Iris pigment epithelial cell (primary cell): ENCODE data around the gene MLC1.
A peak's percentile ranks its signal among the peaks of the same experiment; 100 is the strongest.
"Not testable (repeated sequence)": the region's sequence is repeated elsewhere in the genome, so short reads cannot be mapped to it uniquely, and the experiment has no call there.

ENCODE experiments used
- DNase-seq: peaks from one replicate; pipeline ENCODE4 v3.0.0-alpha.2; 2011; ENCODE audit warnings: low read depth

Gene MLC1

GRCh38 chr22:50102946-50103345, 17.7 kb upstream of the MLC1 start:
- no peak for DNase-seq

- no peak for DNase-seq
Measured at GRCh38 chr22:50101870-50102565, 16.8 kb upstream of the MLC1 start.

GRCh38 chr22:50098052-50098451, 12.8 kb upstream of the MLC1 start:
- DNase-seq: no peak

- DNase-seq: no peak
Measured at GRCh38 chr22:50092342-50092741, 7.1 kb upstream of the MLC1 start.

GRCh38 chr22:50091092-50091768, 6.0 kb upstream of the MLC1 start:
- no peak for DNase-seq

GRCh38 chr22:50090412-50090714, 5.1 kb upstream of the MLC1 start:
- no peak for DNase-seq

GRCh38 chr22:50089682-50090411, 4.6 kb upstream of the MLC1 start, which contains the start of gene MOV10L1:
Gene MOV10L1 (plus strand): TSS chr22:50090006. CDS start chr22:50090089, 83 bp downstream.
- peak; percentile 24 for DNase-seq

- no peak for DNase-seq
Measured at GRCh38 chr22:50089231-50089630, 4.0 kb upstream of the MLC1 start.

- DNase-seq: no peak
Measured at GRCh38 chr22:50088096-50088495, 2.9 kb upstream of the MLC1 start.

GRCh38 chr22:50087646-50088045, 2.4 kb upstream of the MLC1 start:
- DNase-seq: no peak

- not testable (repeated sequence) for DNase-seq
Measured at GRCh38 chr22:50086975-50087374, 1.7 kb upstream of the MLC1 start.

GRCh38 chr22:50086526-50086925, 1.3 kb upstream of the MLC1 start:
- DNase-seq: peak; percentile 62

- no peak for DNase-seq
Measured at GRCh38 chr22:50084614-50085021, 608 bp downstream of the MLC1 start.

GRCh38 chr22:50084080-50084477, 1.1 kb downstream of the MLC1 start:
- no peak for DNase-seq

- no peak for DNase-seq
Measured at GRCh38 chr22:50083462-50084079, 1.7 kb downstream of the MLC1 start.

- no peak for DNase-seq
Measured at GRCh38 chr22:50082961-50083461, 2.2 kb downstream of the MLC1 start.

- no peak for DNase-seq
Measured at GRCh38 chr22:50082197-50082715, 3.0 kb downstream of the MLC1 start.

GRCh38 chr22:50081426-50082196, 3.6 kb downstream of the MLC1 start:
- no peak for DNase-seq

GRCh38 chr22:50080077-50080465, 5.2 kb downstream of the MLC1 start:
- no peak for DNase-seq

GRCh38 chr22:50078761-50079160, 6.5 kb downstream of the MLC1 start:
- no peak for DNase-seq

- no peak for DNase-seq
Measured at GRCh38 chr22:50078246-50078645, 7.0 kb downstream of the MLC1 start.
